HG03520 (cell line): Measurements from ENCODE around the gene DOCK11.
"Not testable (repeated sequence)": the region's sequence is repeated elsewhere in the genome, so short reads cannot be mapped to it uniquely, and the experiment has no call there.

Experiments
- ATAC-seq: cut with Tn5 transposase; IDR thresholded peaks from one replicate; pipeline ENCODE4 v1.9.1; 2021; ENCODE audit warnings: mild to moderate bottlenecking, moderate library complexity; ENCODE audit not compliant: unreplicated experiment

The DOCK11 gene

DNA sequence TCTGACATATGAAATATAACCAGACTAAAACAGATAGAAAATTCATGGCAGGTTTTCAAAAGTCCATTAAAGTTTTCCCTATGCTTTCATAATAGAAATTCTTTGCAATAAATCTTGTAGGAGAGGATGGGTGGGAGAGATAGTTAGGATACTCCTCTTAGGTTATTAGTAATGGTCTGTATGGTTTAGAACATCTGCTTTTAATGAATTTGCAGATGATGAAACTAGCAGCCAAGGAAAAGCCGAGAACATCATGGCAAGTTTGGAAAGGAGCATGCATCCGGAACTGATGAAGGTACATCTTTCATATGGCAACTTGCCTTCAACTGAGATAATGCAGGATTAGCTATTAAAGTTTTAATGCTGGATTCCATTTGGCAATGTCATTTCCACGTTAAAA is 70.7 kb downstream of the DOCK11 start:
- ATAC-seq: no peak

DNA sequence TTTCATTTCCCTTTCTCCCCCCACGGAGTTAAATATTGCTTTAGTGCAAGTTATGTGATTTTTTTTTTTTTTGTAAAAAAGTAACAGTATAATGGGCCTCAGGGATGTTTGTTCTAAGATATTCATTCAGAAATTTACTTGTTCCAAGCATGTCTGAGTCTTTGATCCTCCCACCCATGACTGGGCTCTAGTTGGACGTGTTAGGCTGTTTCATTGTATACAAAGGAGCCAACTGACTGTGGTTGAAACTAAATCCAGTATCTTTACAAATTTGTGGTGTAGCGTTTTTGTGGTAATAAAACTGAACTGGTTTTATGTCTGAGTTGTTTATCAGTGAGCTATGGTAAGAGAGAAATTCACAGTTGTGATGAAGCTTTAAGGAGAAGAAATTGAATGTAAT is 74.1 kb downstream of the DOCK11 start:
- no peak for ATAC-seq

- no peak for ATAC-seq
These were observed 74.6 kb downstream of the DOCK11 start for GRCh38 chrX:118570209-118570608.

DNA sequence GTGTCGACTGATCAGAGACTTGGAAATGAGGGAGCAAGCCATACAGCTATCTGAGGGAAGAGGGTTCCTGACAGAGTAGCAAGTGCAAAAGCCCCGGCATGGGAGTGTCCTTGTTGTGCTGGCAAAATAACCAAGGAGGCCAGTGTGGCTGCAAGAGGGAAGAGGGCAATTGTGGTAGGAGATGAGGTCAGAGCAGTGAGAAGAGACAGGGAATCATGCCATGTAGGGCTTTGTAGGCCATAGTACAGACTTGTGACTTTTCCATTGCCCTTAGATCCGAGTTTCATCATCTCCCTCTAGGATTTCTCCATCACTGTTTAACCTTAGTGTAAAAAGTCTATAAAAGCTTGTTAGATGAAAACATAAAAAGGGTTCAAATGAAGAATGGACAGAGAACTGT is 76.2 kb downstream of the DOCK11 start:
- no peak for ATAC-seq

GRCh38 chrX:118574666-118575065 is 79.1 kb downstream of the DOCK11 start:
- no peak for ATAC-seq

DNA sequence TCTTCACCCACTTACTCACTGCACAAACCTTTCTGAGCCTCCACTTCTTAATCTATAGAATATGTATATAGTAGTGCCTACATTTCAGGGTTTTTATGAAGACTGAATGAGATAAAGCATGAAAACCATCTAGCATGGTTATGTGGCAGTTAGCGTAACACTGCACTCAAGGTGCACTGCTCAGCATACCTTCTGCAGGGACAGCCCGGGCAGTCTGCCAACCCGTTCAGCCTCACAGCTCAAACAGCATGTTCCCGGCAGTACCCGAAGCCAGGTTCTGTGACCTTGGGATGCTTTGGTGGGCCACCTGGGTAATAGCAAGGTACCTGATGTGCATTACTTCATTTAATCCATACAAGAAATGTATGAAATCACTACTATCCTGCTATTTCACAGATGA is 81.4 kb downstream of the DOCK11 start:
- ATAC-seq: no peak

- ATAC-seq: no peak
These were observed 83.8 kb downstream of the DOCK11 start for GRCh38 chrX:118579417-118579816.

GRCh38 chrX:118582926-118583325 is 87.3 kb downstream of the DOCK11 start:
- ATAC-seq: not testable (repeated sequence)

DNA sequence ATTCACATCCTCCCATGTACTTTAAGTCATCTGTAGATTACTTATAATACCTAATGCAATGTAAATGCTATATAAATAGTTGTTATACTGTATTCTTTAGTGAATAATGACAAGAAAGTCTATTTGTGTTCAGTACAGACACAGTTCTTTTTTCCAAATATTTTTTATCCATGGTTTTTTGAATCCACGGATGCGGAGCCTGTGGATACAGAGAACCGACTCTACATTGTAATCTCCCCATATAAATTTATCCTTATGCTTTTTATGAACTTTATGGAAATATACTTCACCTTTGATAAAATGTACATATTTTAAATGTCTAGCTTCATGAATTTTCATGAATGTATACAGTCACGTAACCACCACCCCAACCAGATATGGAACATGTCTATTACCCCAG is 88.2 kb downstream of the DOCK11 start:
- no peak for ATAC-seq

DNA sequence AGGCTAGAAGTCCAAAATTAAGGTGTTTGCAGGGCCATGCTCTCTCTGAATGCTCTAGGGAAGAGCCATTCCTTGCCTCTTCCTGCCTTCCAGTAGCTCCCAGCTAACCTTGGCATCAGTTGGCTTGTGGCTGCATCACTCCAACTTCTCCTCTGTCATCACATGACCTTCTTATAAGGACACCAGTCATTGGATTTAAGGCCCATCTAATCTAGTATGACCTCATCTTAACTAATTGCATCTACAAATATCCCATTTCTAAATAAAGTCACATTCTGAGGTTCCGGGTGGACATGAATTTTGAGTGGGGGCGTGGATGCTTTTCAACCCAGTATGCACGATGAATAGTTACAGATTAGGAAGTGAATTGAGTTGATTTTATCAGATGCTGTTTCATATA is 89.7 kb downstream of the DOCK11 start:
- ATAC-seq: no peak

DNA sequence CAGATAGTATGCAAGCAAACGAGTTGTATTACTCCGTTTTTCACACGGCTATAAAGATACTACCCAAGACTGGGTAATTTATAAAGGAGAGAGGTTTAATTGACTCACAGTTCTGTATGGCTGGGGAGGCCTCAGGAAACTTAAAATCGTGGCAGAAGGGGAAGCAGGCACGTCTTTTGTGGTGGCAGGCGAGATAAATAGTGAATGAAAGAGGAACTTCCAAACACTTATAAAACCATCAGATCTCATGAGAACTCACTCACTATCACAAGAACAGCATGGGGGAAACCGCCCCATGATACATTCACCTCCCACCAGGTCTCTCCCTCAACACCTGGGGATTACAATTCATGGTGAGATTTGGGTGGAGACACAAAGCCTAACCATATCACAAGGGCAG is 90.6 kb downstream of the DOCK11 start:
- ATAC-seq: not testable (repeated sequence)

- ATAC-seq: no peak
These were observed 93.1 kb downstream of the DOCK11 start for GRCh38 chrX:118588715-118589114.

- ATAC-seq: no peak
These were observed 93.6 kb downstream of the DOCK11 start for GRCh38 chrX:118589227-118589626.

GRCh38 chrX:118593407-118593806 is 97.8 kb downstream of the DOCK11 start:
- no peak for ATAC-seq

DNA sequence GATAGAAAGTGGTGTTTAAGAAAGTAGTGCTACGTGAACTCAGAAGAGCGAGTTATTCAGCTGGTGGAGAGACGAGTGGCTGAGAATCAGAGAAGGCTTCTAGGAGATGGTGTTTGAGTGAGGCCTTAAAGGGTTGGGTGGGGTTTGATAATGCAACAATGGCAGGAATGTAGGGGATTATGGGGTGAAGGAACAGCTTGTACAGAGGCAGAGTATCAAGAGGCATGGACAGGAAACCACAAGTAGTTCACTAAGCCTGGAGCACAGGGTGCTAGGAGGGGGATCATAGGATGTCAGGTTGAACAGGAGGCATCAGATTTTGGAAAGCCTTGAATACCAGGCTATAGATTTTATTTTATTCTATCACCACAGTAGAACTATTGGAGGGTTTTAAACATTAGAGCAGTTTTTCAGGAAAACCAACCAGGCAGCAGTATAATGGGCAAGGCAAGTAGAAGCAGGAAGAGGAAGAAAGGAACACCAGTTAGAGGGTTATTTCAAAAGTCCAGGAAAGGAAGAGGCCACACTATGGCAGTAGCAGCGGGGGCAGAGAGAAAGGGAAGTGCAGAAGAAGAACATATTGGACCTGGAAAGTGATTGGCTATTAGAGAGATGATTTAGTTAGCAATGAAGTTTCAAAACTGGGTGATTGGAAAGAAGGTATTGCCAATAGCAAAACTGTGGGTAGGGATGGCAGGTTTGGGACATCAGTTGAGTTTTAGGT is 99.2 kb downstream of the DOCK11 start:
- no peak for ATAC-seq

DNA sequence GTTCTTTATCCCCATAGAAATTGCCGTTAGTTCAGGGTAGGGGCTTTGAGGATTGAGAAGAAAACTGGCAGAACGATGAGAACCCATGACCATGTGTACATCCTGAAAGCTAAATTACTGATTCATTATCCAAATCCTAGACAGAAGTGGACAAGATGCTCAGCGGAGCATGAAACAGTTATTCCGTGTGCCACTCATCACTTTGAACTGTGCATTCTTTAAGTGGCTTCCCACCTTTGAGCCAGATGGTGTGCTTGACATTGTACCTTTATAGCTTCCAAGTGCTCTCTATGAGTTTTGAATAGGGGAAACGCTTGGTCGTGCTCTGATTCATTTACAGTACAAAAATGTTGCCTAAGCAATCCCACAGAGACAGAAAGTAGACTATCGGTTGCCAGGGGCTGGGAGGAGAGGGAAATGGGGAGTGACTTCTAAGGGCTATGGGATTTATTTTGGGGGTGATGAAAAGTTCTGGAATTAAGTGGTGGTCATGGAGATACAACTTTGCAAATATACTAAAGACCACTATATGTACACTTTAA is 100.0 kb downstream of the DOCK11 start:
- ATAC-seq: no peak

GRCh38 chrX:118596390-118596789 is 100.8 kb downstream of the DOCK11 start:
- no peak for ATAC-seq

DNA sequence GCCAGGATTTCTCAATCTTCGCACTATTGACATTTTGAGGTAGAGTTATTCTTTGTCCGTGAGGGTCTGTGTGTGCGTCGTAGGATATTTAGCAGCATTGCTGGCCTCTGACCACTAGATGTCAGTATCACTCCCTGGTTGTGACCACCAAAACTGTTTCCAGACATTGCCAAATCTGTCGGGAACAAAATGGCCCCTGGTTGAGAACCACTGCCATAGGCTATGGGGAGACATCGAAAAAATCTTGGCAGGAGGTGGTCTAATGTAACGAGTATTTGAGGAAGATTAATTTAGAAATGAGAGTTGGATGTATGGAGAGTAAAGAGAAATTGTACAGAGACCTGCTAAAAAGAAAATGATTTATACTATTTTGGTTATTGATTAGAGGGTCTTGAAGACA is 108.4 kb downstream of the DOCK11 start:
- ATAC-seq: peak; percentile 65

- no peak for ATAC-seq
These were observed 116.7 kb downstream of the DOCK11 start for GRCh38 chrX:118612290-118612689.

DNA sequence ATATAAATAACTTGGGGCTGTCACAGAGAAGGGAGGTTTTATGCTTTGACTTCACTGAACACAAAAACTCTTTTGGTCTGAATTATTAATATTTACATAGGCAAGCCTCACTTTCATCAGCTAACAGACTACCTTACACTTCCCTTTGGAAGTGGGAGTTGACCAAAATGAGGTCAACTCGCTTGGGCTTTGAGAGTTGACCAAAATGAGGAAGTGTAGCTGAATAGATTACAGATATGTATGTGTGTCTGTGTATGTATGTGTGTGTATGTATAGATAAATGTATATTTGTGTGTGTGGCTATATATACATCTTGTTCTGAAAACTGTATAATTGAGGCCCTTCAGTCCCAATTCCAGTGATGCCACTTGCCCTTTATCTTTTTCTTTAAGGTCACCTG is 118.5 kb downstream of the DOCK11 start:
- no peak for ATAC-seq

DNA sequence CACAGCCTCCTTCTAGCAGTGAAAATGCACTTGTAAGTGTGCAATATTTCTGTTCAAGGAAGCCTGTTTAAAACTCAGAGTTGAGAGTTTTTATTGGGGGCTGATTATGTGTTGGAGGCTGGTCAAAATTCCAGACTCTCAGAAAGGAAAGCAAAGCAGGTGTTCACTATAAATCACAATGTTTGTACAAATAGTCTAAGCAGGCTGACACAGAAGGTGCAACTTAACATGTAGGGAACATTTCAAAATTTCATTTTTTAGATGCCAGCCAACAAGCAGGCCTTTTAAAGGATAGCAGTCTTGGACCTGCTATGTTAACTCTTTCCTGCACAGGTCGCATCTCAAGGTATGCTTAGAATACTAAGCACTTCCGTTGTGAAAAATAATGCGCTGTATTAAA is 119.5 kb downstream of the DOCK11 start:
- ATAC-seq: no peak

GRCh38 chrX:118621081-118621759 is 125.6 kb downstream of the DOCK11 start:
- no peak for ATAC-seq
